ENCODE data around the gene ALDH1A2.

The ALDH1A2 gene

DNA sequence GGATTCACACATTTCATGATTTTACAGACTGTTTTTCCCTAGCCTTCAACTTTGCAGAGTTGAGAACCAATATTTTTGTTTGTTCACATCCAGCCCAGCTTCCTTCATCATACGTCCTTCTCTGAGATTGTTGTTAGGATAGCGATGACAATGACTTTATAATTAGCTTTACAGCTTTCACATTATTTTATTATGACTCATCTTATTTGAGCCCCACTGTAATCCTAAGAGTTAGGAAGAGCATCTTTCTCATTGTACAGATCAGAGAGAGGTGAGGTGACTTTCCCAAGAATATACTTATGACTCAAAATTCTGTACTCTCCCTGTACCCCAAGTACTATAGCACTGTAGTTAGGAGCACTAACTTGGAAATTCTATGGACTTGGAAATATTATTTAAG is 156.1 kb downstream of the ALDH1A2 start:
- H3K9me3 ChIP-seq (ENCODE audit: control insufficient read depth, insufficient read depth, low read length) = no peaks in the 10 kb centered on the region
- H3K4me1 ChIP-seq (ENCODE audit: control insufficient read depth, insufficient read depth, low read length) = no peaks in the 10 kb centered on the region

GRCh38 chr15:57903626-57904025 is 161.9 kb downstream of the ALDH1A2 start:
- no peaks in the 10 kb centered on the region for H3K9me3 ChIP-seq (ENCODE audit: control insufficient read depth, insufficient read depth, low read length)
- H3K4me3 ChIP-seq (ENCODE audit: low read depth, low read length) = no peak overlapping the region
- no peaks in the 10 kb centered on the region for H3K4me1 ChIP-seq (ENCODE audit: control insufficient read depth, insufficient read depth, low read length)
- H3K27me3 ChIP-seq (ENCODE audit: control insufficient read depth, insufficient read depth, low read length) = no peaks in the 10 kb centered on the region
- no peak overlapping the region for H3K9ac ChIP-seq (ENCODE audit: low read depth, low read length)
- no peaks in the 10 kb centered on the region for H3K36me3 ChIP-seq (ENCODE audit: control insufficient read depth, insufficient read depth, low read length)

More for the DNA sequence above, 156.1 kb downstream of the ALDH1A2 start:
- no peaks in the 10 kb centered on the region for H3K27me3 ChIP-seq (ENCODE audit: control insufficient read depth, insufficient read depth, low read length)
- H3K9ac ChIP-seq (ENCODE audit: low read depth, low read length) = no peak overlapping the region
- H3K36me3 ChIP-seq (ENCODE audit: control insufficient read depth, insufficient read depth, low read length) = no peaks in the 10 kb centered on the region
- H3K4me3 ChIP-seq (ENCODE audit: low read depth, low read length) = no peak overlapping the region
